GM10266 (cell line): ENCODE data around the gene UAP1.
"Not testable (repeated sequence)": the region's sequence is repeated elsewhere in the genome, so short reads cannot be mapped to it uniquely, and the experiment has no call there.

Source experiments
- DNase-seq: peaks from one replicate; pipeline ENCODE4 v3.0.0; 2012; ENCODE audit errors: extremely low spot score
- TF ChIP-seq, protein P1 (sequence below): IDR thresholded peaks from 2 replicates; pipeline ENCODE4 v1.5.1; 2012; ENCODE audit warnings: mild to moderate bottlenecking, low read depth; ENCODE audit not compliant: control insufficient read depth, insufficient read depth; ENCODE audit errors: missing control alignments

UAP1 gene

DNA sequence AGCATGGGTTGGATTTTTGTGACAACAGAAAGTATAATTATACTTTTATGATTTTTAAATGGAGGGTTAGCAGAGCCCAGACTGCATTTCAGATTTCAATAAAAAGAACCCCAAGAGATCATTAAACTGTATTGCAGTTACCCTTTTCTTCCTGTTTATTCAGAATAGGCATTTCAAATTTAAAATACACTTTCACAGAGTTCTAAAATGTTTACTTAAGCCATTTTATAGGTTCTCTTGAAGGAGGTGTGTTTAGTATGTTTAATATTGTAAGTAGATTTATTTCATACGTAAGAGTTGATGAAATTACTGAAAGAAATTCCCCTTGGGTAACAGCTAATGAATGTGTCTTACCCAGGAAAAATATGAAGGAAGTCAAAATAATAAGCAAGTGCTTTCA lies 17.4 kb downstream of the UAP1 start:
- TF ChIP-seq, protein P1, sequence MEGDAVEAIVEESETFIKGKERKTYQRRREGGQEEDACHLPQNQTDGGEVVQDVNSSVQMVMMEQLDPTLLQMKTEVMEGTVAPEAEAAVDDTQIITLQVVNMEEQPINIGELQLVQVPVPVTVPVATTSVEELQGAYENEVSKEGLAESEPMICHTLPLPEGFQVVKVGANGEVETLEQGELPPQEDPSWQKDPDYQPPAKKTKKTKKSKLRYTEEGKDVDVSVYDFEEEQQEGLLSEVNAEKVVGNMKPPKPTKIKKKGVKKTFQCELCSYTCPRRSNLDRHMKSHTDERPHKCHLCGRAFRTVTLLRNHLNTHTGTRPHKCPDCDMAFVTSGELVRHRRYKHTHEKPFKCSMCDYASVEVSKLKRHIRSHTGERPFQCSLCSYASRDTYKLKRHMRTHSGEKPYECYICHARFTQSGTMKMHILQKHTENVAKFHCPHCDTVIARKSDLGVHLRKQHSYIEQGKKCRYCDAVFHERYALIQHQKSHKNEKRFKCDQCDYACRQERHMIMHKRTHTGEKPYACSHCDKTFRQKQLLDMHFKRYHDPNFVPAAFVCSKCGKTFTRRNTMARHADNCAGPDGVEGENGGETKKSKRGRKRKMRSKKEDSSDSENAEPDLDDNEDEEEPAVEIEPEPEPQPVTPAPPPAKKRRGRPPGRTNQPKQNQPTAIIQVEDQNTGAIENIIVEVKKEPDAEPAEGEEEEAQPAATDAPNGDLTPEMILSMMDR = no peak
- no peak for DNase-seq

DNA sequence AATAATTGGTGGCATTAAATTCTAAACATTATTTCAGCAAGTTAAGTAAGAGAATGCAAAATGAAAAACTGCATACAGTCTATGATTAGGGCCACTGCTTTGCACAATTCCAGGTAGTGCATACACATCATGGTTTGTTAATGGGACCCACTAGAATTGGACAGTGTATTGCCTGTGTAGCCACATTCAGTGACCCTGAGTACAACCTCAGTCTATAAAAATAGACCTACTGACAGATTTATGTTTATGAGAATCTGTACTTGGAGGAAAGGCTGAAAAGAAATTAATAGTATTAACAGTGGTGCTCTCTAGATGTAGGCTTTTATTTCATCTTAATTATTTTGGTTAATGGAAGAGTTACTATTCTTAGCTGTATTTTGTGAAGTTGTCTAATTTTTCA lies 18.8 kb downstream of the UAP1 start:
- TF ChIP-seq, protein P1 = no peak
- DNase-seq = no peak

DNA sequence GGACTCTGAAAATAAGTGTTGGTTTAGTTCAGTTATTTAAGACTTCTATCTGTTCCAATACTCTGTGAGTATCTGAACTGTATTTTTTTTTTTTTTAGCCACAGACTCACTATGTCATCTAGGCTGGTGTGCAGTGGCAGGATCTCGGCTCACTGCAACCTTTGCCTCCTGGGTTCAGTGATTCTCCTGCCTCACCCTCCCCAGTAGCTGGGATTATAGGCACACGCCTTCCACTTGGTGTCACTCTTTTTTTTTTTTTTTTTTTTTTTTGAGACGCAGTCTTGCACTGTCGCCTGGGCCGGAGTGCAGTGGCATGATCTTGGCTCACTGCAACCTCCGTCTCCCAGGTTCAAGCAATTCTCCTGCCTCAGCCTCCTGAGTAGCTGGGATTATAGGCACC lies 21.4 kb downstream of the UAP1 start:
- not testable (repeated sequence) for DNase-seq

DNA sequence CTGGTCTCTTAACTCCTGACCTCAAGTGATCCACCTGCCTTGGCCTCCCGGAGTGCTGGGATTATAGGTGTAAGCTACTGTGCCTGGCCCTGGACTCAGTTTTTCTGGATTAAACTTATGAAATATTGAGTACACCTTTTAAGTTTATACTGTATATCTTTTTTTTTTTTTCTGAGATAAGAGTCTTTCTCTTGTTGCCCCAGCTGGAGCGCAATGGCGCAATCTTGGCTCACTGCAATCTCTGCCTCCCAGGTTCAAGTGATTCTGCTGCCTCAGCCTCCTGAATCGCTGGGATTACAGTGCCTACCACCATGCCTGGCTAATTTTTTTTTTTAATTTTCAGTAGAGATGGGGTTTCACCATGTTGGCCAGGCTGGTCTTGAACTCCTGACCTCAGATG lies 23.6 kb downstream of the UAP1 start:
- not testable (repeated sequence) for DNase-seq

DNA sequence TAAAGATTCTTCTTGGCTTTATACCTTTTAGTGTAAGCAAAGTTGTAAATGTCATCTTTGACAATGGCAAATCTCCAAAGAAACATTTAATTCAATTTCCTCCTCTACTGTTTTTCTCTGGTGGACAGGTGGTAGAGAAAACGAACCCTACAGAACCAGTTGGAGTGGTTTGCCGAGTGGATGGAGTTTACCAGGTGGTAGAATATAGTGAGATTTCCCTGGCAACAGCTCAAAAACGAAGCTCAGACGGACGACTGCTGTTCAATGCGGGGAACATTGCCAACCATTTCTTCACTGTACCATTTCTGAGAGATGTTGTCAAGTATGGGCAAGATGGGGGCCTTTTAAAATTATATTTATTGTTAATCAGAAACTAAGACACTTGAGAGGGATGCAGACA lies 25.8 kb downstream of the UAP1 start:
- TF ChIP-seq, protein P1 = no peak
- DNase-seq = no peak

DNA sequence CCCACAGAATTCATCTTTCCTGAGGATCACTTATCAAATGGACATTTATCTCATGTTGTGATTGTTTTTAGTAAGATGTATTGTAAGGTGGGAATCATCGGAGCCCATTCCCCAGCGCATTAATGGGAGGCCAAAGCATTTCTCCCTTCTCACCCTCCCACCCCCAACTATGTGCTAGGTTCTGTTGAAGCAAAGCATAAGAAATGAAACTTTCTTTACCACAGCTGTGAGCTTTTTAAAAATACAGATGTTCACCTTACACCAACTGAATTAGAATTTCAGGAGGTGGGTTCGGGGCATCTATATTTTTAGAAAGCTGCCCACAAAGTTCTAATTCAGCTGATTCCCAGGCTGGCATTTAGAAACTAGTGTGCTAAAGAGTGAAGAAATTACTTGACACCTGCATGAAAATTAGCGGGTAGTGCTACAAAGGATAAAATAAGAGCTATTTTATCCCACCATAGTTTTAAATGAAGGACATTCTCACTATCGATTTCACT lies 26.3 kb downstream of the UAP1 start:
- no peak for DNase-seq
- TF ChIP-seq, protein P1 = no peak

DNA sequence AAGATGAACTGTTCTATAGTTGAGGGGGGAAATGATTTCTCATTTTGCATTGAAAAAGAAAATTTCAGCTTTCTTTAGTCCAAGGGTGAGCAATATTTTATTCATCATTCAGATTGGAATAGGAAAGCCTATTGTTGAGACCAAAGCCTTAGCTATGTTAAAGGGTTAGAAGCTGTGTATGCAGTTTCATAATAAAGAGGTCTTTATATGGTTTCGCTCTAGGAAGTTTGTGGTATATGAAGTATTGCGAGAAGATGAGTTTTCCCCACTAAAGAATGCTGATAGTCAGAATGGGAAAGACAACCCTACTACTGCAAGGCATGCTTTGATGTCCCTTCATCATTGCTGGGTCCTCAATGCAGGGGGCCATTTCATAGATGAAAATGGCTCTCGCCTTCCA lies 28.6 kb downstream of the UAP1 start:
- DNase-seq = no peak
- TF ChIP-seq, protein P1 = no peak

DNA sequence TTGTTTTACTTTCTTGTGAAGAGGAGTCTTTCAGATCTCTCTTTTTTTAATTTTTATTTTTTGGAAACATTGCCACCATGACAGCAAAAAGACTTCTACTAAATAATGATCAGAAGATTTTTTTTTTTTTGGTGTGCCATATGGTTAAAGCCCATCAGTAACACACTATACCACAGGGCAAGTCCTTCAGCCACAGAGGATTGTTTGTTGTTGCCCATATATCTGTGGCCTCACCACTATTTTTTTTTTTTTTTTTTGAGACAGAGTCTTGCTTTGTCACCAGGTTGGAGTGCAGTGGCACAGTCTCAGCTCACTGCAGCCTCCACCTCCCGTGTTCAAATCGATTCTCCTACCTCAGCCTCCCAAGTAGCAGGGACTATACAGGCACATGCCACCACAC lies 29.2 kb downstream of the UAP1 start:
- no peak for DNase-seq
- TF ChIP-seq, protein P1 = no peak
